ENCODE data around the gene PAH.
A peak's percentile ranks its signal among the peaks of the same experiment; 100 is the strongest.

The PAH gene

GRCh38 chr12:102883204-102883799 lies 33.7 kb downstream of the PAH start:
- Histone ChIP-seq H3K36me3 (ENCODE audit: control insufficient read depth, insufficient read depth, low read length) (no peaks in the 10 kb centered on the region), H3K4me3 (ENCODE audit: low read depth, low read length) (no peak overlapping the region), H3K4me1 (no peaks in the 10 kb centered on the region), H3K4me2 (ENCODE audit: low read length) (no peak overlapping the region), H2AFZ (no peak overlapping the region), H3K9ac (no peak overlapping the region), H3K9me3 (ENCODE audit: control insufficient read depth, low read length) (no peaks in the 10 kb centered on the region), H3K27me3 (ENCODE audit: control insufficient read depth, insufficient read depth, low read length) (peaks cover 2% of the 10 kb centered on the region), H3K79me2 (no peaks in the 10 kb centered on the region), H3K27ac (no peak overlapping the region)
- peak; percentile 68 for TF ChIP-seq CTCF (IDR thresholded peaks at IDR 0.05)

- no peak overlapping the region for H3K4me2 ChIP-seq (ENCODE audit: low read length)
- H3K79me2 ChIP-seq, result no peaks in the 10 kb centered on the region
- H3K4me3 ChIP-seq (ENCODE audit: low read depth, low read length), result no peak overlapping the region
- H3K27ac ChIP-seq, result no peak overlapping the region
- TF ChIP-seq CTCF (IDR thresholded peaks at IDR 0.05), result no peak
- H3K9me3 ChIP-seq (ENCODE audit: control insufficient read depth, low read length), result no peaks in the 10 kb centered on the region
- H3K9ac ChIP-seq, result no peak overlapping the region
- H3K4me1 ChIP-seq, result no peaks in the 10 kb centered on the region
- H3K27me3 ChIP-seq (ENCODE audit: control insufficient read depth, insufficient read depth, low read length), result peaks cover 2% of the 10 kb centered on the region
- no peaks in the 10 kb centered on the region for H3K36me3 ChIP-seq (ENCODE audit: control insufficient read depth, insufficient read depth, low read length)
- no peak overlapping the region for H2AFZ ChIP-seq
Observed at GRCh38 chr12:102880783-102881182, 36.3 kb downstream of the PAH start.

GRCh38 chr12:102879144-102879763 lies 37.8 kb downstream of the PAH start:
- Histone ChIP-seq H3K4me3 (ENCODE audit: low read depth, low read length) (no peak overlapping the region), H3K4me1 (no peaks in the 10 kb centered on the region), H3K9me3 (ENCODE audit: control insufficient read depth, low read length) (no peaks in the 10 kb centered on the region), H3K27me3 (ENCODE audit: control insufficient read depth, insufficient read depth, low read length) (no peaks in the 10 kb centered on the region), H2AFZ (peak overlapping the region; percentile 58), H3K9ac (no peak overlapping the region), H3K79me2 (no peaks in the 10 kb centered on the region), H3K4me2 (ENCODE audit: low read length) (no peak overlapping the region), H3K27ac (no peak overlapping the region), H3K36me3 (ENCODE audit: control insufficient read depth, insufficient read depth, low read length) (no peaks in the 10 kb centered on the region)
- no peak for TF ChIP-seq CTCF (IDR thresholded peaks at IDR 0.05)

- Histone ChIP-seq H3K27me3 (ENCODE audit: control insufficient read depth, insufficient read depth, low read length) (no peaks in the 10 kb centered on the region), H3K9ac (no peak overlapping the region)
Observed at GRCh38 chr12:102876883-102877282, 40.2 kb downstream of the PAH start.

More at GRCh38 chr12:102876883-102877282, 40.2 kb downstream of the PAH start:
- Histone ChIP-seq H3K4me2 (ENCODE audit: low read length) (no peak overlapping the region), H3K36me3 (ENCODE audit: control insufficient read depth, insufficient read depth, low read length) (no peaks in the 10 kb centered on the region), H3K9me3 (ENCODE audit: control insufficient read depth, low read length) (no peaks in the 10 kb centered on the region), H2AFZ (no peak overlapping the region), H3K27ac (no peak overlapping the region), H3K4me3 (ENCODE audit: low read depth, low read length) (no peak overlapping the region), H3K4me1 (no peaks in the 10 kb centered on the region), H3K79me2 (no peaks in the 10 kb centered on the region)
- TF ChIP-seq CTCF (IDR thresholded peaks at IDR 0.05), result no peak

All from parathyroid adenoma (tissue), 2 donors.